IMR-90 (cell line): Measurements from ENCODE around the gene ENDOV.

Experiments used
- BHLHE40 ChIP-seq: fragments of 150-350 bp; IDR thresholded peaks from 2 replicates; pipeline ENCODE4 v1.6.1; 2016; ENCODE audit warnings: mild to moderate bottlenecking, low read depth, low read length
- CHD1 ChIP-seq: IDR thresholded peaks from 2 replicates; pipeline ENCODE4 v1.6.1; 2012; ENCODE audit warnings: low read depth, low read length, improper control_type of control experiment
- CTCF ChIP-seq: conservative IDR thresholded peaks from 2 replicates; pipeline ENCODE4 v1.5.1; 2012; ENCODE audit warnings: mild to moderate bottlenecking, low read depth, low read length, improper control_type of control experiment
- FOS ChIP-seq: fragments of 150-350 bp; IDR thresholded peaks from 2 replicates; pipeline ENCODE4 v1.6.1; 2016; ENCODE audit warnings: low read depth, low read length
- MAFK ChIP-seq: IDR thresholded peaks from 2 replicates; pipeline ENCODE4 v1.6.1; 2012; ENCODE audit warnings: low read depth, low read length, improper control_type of control experiment
- MAZ ChIP-seq: IDR thresholded peaks from 2 replicates; pipeline ENCODE4 v1.6.1; 2012; ENCODE audit warnings: low read depth, mild to moderate bottlenecking, low read length, improper control_type of control experiment, moderate library complexity, borderline replicate concordance
- MXI1 ChIP-seq: IDR thresholded peaks from 2 replicates; pipeline ENCODE4 v1.6.1; 2012; ENCODE audit warnings: low read depth, mild to moderate bottlenecking, low read length, moderate library complexity, borderline replicate concordance
- POLR2A ChIP-seq: IDR thresholded peaks from 2 replicates; pipeline ENCODE4 v1.6.1; 2012; ENCODE audit warnings: mild to moderate bottlenecking, low read depth, low read length
- RCOR1 ChIP-seq: IDR thresholded peaks from 2 replicates; pipeline ENCODE4 v1.6.1; 2012; ENCODE audit warnings: mild to moderate bottlenecking, low read length, improper control_type of control experiment; ENCODE audit not compliant: insufficient replicate concordance

- TF ChIP-seq CTCF (no peak), MAZ (no peak), BHLHE40 (no peak), POLR2A (no peak), MXI1 (no peak), CHD1 (no peak), RCOR1 (no peak), FOS (no peak), MAFK (no peak)
These were observed 30.8 kb downstream of the ENDOV start for GRCh38 chr17:80445726-80446110.
